Measurements from ENCODE around the gene ATXN2.
"Not testable (repeated sequence)": the region's sequence is repeated elsewhere in the genome, so short reads cannot be mapped to it uniquely, and the experiment has no call there.

The ATXN2 gene

DNA sequence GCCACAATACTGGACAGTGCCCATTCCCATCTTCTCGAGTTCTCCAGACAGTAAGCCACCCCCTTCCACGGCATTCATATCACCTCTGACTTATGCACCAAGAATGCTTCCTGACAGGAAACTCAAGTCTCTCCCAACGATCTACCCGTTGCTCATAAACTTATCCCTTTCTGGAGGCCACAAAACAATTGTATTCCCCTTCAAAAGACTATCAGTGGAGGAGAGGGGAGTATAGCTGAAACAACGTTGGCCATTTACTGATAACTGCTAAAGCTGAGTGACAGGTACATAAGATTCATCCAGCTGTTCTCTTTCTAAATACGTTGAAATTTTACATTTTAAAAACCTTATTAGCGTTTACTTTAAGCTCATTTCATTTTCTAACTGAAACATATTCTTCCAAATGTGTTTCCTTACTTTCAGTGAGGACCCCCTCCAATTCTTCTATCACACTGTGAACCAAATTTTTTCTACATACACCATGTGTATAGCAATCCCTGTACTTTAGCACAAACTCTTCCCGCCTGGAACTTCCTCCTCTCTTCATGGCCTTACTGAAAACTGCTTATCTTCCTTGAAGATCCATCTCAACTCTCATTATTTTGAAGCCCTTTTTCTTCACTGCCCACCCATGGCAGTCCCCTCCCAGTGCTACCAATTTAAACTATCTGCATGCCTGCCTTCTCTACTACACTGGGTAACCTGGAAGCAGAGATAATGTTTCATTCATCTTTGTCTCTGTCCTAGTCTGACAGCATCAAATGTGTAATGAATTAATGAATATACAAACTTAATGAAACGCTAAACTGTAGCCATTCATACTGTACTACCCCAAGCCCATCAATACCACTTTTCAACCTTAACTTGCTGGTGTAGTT is 28.8 kb downstream of the ATXN2 start:
- DNase-seq (ENCODE audit: low read depth) = no peak

DNA sequence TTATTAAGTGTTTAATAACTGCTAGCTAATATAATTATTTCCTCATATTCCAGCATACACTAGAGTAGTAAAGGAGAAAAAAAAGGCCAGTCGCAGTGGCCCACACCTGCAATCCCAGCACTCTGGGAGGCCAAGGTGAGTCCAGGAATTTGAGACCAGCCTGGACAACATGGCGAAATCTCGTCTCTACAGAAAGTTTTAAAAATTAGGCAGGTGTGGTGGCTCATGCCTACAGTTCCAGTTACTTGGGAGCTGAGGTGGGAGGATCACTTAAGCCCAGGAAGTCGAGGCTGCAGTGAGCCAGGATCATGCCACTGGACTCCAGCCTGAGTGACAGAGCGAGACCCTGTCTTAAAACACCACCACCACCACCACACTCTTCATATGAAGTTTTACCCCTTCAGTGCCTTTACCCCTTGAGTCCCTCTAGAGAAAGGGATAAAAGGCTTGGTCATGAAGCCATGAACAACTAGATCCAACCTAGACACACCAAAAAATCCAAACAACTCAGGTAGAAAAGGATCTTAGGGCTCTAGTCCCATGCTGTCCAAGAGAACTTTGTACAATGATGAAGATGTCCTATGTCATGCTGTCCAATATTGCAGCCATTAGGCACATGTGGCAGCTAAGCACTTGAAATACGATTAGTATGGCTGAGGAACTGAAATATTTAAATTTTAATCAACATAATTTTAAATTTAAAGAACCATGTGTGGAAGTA is 29.6 kb downstream of the ATXN2 start:
- DNase-seq (ENCODE audit: low read depth) = no peak

DNA sequence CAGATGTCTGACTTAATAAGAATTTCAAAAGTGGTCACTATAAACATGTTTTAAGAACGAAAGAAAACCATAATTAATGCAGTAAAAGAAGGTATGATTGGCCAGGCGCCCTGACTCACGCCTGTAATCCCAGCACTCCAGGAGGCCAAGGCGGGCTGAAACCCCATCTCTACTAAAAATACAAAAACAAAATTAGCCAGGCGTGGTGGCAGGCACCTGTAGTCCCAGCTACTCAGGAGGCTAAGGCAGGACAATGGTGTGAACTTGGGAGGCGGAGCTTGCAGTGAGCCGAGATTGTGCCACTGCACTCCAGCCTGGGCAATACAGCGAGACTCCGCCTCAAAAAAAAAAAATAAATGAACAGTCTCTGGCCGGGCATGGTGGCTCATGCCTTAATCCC is 38.3 kb downstream of the ATXN2 start:
- DNase-seq (ENCODE audit: low read depth) = not testable (repeated sequence)

DNA sequence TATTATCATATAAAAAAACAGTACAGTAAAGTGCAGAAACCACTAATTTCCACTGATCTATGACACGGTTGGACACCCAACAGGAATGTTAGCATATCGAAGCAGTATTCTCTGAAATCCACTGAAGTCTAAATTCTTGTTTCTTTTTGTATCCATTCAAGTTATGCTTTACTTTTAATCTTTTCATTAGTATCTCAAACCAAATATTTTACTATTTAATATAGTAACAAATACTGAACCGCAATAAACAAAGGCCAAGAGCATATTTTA is 41.1 kb downstream of the ATXN2 start:
- DNase-seq (ENCODE audit: low read depth) = no peak

DNA sequence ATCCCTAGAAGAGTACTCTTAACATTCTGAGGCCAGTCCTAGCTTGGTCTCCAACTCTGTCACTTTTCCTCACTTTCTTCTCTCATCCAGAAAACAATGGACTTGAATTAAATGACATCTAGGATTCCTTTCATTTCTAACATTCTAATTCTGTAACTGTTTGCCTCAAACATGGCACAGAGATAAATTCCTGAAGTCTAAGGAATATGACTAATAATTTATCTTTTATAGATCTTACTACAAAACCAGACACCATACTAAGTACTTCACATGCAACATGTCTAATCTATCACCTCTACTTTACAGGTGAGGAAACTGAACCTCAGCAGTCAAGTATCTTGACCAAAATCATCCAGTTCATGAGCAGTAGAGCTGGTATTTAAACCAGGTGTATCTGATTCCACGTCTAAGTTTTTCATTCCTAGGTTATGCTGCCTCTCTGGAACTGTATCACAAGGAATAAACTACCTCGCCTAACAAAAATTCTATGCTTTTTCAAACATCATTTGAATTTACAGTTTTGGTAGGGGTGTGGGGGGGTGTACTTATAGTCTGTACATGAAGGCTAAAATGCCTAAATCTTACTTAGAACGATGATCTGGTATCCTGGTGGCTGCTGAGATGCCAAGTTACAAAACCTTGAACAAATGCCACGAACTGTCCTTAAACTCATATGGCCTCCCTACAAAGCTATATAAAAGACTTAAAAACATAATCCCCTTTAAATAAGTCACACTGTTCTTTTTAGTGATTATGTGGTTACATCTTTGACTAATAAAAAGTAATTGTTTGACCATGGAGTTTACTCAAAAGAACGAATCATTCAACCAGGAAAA is 41.6 kb downstream of the ATXN2 start:
- no peak for DNase-seq (ENCODE audit: low read depth)

DNA sequence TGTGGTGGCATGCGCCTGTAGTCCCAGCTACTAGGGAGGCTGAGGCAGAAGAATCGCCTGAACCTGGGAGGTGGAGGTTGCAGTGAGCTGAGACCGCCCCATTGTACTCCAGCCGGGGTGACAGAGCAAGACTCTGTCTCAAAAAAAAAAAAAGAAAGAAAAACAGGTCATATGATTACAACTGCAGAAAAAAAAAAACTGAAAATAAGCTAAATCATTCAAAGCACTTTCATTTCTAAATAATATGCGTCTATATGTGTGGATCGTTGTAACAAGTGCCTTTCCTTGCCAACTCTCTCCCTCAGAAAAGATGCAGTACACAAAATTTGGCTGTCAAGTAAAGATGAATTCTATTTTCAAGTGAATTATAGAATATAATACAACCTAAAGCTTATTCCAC is 42.4 kb downstream of the ATXN2 start:
- no peak for DNase-seq (ENCODE audit: low read depth)

DNA sequence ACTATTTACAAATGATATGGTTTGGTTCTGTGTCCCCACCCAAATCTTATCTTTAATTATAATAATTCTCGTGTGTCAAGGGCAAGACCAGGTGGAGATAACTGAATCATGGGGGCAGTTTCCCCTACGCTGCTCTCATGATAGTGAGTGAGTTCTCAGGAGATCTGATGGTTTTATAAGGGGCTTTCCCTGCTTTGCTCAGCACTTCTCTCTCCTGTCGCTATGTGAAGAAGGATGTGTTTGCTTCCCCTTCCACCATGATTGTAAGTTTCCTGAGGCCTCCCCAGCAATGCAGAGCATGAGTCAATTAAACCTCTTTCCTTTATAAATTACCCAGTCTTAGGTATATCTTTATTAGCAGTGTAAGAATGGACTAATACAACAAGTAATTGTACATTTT is 43.8 kb downstream of the ATXN2 start:
- not testable (repeated sequence) for DNase-seq (ENCODE audit: low read depth)

DNA sequence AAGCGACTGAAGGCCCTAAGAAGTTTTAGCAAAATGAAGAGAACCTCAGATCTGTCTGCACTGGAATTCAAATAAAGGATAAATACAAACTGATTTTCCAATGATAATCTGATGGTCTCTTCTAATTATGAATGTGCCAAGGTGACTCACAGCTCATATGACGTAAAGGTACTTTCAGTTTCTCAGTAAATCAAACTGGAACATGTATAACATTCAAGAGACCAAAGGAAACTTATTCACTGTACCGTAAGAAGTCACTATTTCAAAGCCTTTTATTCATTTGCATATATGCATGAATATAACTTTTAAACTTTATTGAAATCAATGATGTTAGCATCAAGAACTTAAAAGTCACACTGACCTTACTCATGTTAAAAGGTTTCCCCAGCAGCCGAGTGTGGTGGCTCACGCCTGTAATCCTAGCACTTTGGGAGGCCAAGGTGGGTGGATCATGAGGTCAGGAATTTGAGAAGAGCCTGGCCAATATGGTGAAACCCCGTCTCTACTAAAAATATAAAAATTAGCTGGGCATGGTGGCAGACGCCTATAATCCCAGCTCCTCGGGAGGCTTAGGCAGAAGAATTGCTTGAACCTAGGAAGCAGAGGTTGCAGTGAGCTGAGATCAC is 52.2 kb downstream of the ATXN2 start:
- no peak for DNase-seq (ENCODE audit: low read depth)

DNA sequence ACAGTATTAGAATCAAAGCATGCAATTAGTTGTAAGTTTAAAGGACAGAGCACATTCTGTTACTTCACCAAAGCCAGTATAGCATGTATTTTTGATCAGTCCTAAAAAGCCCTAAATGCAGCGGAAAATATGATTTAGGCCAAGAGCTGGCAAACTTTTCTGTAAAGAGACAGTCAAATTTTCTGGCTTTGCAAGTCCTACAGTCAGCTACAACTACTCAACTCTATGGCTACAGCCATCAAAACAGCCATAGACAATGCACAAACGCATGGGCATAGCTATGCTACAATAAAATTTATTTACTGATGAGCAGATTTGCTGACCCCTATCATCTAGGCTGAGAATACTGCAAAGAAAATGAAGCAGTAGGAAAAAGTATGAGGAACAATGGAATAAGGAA is 52.9 kb downstream of the ATXN2 start:
- DNase-seq (ENCODE audit: low read depth) = no peak

DNA sequence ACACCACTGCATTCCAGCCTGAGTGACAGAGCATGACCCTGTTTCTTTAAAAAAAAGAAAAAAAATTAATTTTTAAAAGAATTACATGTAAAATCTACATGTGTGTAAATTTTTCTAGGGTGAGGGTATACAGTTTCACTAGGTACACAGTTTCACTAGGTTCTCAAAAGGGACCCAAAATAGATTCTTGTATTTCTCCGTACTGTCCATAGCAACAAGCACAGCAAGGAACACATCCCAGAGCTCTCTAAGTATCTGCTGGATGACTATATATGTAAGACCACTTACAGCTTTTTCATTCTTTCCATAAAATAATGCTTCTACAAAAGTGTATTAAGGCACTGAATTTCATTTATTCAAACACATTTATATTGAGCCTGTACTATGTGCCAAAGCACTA is 55.1 kb downstream of the ATXN2 start:
- no peak for DNase-seq (ENCODE audit: low read depth)

DNA sequence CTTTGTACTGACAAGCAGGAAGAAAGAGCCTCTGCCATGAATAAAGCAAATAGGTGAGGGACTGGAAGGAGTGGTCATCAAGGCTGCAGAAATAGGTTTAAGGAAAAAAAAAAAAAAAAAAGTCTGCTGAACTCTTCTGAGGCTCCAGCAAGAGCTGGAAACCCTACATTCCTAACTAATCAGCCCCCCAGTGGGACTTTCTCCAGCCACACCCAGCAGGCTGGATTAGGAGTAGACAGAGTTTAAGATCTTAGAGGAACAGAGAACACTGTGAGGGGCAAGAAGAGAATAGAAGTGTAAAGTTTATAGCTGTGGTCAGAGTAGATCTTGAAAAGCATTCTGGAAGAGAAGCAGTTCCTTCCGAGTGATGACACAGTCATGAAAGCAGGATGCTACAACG is 66.4 kb downstream of the ATXN2 start:
- DNase-seq (ENCODE audit: low read depth) = no peak

DNA sequence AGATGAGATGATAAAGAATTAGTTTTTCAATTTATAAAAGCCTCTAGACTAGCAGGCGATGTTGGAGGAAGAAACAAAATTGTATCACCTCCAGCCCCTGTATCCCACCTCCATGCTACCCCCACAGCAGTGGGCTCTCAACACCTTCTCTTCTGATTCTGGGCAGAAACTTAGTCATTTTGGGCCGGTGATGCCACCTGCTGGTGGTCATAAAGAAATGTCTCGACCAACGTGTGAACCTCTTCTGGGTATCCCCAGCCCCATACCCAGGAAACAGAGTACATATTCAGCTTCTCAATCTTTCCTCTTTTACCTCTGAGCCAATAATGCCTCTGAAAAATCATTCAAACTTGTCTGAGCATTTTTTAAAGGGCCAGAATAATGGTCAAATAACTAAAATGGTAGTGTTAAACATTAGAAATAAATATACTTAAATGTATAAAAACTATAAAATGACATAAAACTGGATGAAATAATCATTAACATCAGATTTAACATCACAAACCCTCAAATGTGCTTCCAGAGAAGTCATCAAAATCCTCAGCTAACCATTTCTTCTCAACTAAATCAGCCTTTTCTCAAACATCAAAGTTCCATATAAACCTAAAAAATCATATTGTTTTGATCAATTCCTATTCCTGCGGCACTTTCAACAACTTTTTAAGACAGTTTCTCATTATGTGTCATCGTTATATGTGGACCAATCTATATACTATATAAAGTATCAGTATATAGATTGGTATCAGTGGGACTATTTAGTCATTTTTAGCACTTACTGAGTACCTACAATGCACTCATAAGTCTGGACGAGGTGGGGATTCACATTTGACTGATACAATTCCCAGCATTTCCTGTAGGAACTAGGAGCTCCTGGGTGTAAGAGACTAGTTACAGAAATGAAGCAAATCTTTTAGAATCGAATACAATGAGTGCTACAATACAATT is 69.4 kb downstream of the ATXN2 start:
- peak; percentile 37 for DNase-seq (ENCODE audit: low read depth)

DNA sequence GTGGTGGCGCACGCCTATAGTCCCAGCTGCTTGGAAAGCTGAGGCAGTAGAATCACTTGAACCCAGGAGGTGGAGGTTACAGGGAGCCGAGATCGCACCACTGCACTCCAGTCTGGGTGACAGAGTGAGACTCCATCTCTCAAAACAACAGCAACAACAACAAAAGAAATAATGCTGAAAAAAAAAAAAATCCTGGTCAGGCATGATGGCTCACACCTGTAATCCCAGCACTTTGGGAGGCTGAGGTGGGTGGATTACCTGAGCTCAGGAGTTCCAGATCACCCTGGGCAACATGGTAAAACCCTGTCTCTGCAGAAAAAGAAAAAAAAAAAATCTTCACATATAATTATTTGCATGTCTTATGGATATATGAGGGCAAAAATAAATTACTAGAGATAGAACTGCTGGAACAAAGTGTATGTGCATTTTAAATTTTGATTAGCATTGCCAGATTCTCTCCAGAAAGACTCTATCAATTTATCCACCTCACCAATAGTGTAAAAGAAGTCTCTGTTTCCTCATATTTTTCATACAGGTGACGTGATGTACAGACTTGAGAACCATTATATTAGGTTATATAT is 75.4 kb downstream of the ATXN2 start:
- no peak for DNase-seq (ENCODE audit: low read depth)

DNA sequence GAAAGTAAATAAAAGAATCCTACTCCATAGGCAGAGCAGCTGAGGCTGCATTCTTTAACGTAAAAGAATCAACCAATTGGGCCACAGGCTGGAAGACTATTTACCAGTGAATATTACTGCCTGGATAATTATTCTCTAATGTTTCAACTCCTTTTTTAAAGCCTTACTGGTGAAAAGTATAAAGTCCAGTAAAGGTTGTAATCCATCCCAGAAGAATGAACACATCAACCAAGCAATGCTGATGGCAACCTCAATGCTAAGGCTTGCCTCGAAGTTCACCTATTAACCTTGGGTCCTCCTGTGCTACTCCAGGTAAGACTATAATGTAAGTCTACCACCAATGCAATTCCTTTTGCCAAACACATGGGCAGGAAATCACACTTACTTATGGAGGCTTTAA is 77.3 kb downstream of the ATXN2 start:
- no peak for DNase-seq (ENCODE audit: low read depth)

DNA sequence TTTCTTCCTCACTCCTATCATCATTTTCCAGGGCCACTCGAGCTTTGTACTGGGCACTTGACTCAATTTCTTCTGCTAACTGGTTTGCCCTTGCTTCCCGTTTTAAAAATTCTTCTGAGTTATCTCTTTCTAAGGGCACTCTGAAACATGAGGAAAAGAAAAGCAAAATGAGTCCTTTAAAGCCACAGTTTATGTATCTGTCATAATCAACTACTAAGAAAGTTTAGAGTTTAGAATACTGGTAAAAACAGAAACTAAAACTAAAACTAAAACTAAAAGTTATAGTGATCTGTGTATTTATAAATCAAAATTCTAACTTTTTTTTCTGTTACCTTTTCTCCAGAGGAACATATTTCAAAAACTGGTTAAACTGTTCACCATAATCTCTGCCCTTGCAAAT is 79.2 kb downstream of the ATXN2 start:
- no peak for DNase-seq (ENCODE audit: low read depth)

DNA sequence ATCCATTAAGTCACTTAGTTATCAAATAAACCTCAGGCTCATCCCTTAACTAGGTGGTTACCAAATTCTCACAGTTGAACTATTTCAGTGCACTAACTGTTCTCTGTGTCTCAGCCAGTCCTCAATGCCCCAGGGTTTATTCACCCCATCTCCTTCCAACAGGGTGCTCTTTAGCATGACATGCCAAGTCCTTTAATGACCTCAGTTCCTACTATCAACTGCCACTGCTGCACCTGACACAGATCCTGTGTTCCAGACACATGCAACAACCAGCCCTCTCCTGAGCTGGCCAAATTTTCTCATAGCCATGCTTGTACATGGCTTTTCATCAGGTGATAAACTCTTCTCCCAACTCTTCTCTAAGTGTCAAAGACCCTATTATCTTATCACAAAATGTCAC is 80.0 kb downstream of the ATXN2 start:
- no peak for DNase-seq (ENCODE audit: low read depth)

DNA sequence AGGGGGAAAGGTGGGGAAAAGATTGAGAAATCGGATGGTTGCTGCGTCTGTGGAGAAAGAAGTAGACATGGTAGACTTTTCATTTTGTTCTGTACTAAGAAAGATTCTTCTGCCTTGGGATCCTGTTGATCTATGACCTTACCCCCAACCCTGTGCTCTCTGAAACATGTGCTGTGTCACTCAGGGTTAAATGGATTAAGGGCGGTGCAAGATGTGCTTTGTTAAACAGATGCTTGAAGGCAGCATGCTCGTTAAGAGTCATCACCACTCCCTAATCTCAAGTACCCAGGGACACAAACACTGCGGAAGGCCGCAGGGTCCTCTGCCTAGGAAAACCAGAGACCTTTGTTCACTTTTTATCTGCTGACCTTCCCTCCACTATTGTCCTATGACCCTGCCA is 91.4 kb downstream of the ATXN2 start:
- DNase-seq (ENCODE audit: low read depth) = not testable (repeated sequence)

DNA sequence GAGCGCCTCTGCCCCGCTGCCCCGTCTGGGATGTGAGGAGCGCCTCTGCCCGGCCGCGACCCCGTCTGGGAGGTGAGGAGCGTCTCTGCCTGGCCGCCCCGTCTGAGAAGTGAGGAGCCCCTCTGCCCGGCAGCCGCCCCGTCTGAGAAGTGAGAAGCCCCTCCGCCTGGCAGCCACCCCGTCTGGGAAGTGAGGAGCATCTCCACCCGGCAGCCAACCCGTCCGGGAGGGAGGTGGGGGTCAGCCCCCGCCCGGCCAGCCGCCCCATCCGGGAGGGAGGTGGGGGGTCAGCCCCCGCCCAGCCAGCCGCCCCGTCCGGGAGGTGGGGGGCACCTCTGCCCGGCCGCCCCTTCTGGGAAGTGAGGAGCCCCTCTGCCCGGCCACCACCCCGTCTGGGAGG is 91.9 kb downstream of the ATXN2 start:
- DNase-seq (ENCODE audit: low read depth) = not testable (repeated sequence)

DNA sequence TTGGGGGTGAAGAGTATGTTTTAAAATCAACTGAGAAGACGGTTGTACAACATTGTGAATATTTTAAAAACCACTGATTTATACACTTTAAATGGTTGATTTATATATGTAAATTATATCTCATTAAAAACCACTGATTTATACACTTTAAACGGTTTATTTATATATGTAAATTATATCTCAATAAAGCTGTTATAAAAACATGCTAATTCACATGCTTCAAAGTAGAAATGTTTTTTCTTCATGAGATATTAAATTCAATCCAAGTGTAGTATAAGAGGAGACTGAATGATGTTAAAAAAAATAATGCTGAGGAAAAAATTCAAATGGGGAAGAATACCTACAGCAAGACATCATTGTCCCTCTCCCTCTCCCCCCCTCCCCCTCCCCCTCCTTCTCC is 92.9 kb downstream of the ATXN2 start:
- no peak for DNase-seq (ENCODE audit: low read depth)

DNA sequence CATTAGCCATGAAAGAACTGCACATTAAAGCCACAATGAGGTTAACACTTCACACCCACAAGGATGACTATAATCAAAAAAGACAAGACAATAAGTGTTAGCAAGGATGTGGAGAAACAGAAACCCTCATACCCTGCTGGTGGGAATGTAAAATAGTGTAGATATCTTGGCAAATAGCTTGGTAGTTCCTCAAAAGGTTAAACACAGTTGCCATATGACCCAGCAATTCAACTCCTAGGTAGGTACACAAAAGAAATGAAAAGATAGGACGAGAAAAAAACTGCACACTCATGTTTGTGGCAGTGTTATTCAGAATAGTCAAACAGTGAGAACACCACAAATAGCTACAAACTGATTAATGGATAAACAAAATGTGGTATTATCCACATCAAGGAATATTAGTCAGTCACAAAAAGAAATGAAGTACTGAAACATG is 93.5 kb downstream of the ATXN2 start:
- DNase-seq (ENCODE audit: low read depth) = no peak

DNA sequence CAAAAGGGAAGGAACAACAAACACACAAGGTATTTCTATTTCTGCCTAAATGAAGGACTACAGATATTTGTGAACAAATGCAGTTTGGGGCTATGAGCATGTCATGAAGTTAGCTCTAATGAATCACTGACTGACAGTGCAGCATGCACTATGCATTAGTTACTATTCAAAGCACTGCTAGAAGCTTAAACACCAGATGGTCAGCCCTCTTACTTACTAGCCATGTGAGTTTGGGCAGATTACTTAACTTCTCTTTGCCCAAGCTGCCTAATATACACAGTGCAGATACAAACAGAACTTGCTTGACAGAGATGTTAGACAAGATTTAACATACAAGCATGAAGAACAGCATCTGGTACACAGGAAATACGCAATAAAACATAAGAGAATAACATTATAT is 96.0 kb downstream of the ATXN2 start:
- DNase-seq (ENCODE audit: low read depth) = no peak
